GM18505 (cell line): Measurements from ENCODE around the gene PDE4D.

Experiments used
- ATAC-seq: cut with Tn5 transposase; IDR thresholded peaks from one replicate; pipeline ENCODE4 v1.9.1; 2021; ENCODE audit not compliant: unreplicated experiment
- POLR2A ChIP-seq: IDR thresholded peaks from 4 replicates; pipeline ENCODE4 v1.6.1; 2011; ENCODE audit warnings: borderline replicate concordance; ENCODE audit not compliant: insufficient read depth, insufficient read length; ENCODE audit errors: extremely low read depth

Gene PDE4D

DNA sequence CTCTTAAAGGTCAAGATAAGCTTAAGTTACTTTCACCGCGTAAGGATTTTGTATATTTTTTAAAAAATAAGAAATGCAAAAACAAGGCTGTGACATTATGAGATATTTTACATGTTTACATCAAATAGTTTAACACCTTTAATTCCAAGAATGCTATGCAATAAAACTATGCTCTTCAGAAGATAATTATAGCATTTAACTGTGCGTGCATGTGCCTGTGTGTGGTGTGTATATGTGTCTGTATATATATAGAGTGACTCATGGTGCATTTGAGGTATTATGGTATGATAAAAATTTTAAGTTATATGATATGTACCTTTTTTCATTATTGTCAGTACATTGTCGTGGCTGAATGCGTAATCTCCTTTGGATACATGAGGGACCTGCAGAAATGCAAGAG lies 539.3 kb downstream of the PDE4D start:
- no peak for TF ChIP-seq POLR2A
- no peak for ATAC-seq

DNA sequence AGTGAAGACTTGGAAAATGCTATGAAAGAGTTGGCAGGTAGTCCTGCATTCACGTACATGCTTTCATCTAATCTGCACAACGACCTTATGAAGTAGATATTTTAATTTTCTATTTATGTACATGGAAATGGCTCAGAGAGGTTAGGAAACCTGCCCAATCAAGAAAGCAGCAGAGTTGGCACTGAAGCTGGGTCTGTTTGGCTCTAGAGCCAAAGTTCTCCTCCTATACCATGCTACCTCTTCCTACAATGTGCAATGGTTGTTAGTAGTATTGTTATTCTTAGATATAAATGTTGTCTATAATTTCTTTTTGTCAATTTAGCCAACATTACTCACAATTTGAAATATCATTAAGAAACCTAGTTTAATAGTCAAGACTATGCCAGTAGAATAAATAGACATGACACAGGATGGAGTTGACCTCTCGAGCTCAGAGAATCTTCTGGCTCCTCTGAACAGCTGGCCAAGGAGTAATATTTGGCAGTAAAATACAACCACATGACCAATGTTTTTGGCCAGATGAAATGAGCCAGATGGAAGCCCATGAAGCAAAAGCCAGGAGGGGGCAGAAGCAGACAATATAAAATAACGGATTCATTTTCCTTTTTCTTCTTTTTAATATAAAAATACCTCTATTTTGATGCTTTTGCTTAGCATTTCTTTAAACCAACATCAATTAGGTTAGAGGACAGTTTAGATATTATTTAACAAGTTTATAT lies 542.3 kb downstream of the PDE4D start:
- TF ChIP-seq POLR2A: no peak
- ATAC-seq: no peak

DNA sequence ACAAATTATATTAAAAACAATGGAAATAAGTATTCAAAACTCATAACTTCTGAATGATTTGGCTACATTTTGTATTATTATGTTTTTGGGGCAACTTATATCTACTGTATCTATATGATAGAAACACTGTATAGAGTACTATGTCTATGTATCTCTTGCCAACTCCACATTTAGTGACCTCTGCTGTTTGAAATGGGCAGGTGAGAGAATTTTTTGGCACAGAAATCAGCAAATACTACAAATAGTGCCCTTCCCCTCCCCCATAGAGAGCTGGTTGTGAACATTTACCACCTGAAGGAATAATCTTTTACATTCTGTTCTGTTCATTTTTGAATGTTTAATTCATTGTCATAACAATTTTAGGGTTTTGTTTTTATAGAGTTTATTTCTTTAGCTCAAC lies 545.3 kb downstream of the PDE4D start:
- ATAC-seq: no peak
- no peak for TF ChIP-seq POLR2A

DNA sequence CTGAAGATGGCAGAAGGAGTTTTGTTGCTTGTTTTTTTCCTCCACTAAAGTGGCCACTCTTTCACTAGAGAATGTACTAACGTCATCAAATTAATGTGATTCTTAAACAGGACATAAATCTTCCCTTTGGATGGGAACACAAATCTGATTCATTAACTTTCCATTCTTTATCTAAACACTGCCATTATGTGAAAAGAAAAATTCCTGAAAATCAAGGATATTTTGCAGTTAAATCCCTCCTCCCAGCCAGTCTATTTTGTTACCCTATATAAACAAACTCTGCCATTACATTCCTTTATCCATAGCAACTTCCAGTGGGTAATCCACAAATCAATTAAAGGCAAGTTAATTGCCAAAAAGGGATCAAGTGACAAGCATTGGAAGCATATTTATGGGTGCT lies 546.5 kb downstream of the PDE4D start:
- no peak for ATAC-seq
- no peak for TF ChIP-seq POLR2A

DNA sequence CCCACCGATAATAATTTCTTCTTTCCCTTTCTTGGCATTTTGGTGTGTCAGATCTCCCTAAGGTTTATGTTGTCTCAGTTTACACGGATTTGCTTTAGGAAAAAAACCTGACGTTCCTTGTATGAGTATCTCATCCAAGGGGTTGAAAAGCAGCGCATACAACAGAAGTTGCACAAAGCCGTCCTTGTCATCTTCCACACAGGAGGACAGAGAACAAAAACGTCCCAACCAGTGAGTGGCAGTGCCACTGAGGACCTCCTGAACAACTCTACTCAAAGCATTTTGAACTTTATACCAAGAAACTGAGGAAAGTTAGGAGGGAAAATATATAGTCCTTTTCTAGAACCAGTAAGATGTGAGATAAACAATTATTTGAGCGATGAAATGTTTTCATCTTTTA lies 547.0 kb downstream of the PDE4D start:
- no peak for TF ChIP-seq POLR2A
- no peak for ATAC-seq

DNA sequence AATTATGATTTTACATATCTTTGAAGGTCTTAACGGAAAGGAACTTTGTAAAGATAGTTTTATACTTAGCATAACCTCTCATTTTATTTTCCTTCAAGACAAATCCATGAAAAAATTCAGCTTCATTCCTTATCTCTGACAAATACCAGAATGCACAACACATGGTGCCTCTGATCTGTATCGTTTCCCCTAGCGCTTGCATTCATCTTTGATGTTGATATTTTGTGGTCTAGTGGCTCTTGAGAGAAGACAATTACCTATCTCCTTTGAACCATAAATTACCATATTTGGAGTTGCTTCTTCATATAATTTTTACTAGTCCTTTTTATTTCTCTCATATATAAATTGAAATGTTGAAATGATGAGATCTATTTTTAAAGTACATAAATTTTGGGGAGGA lies 551.3 kb downstream of the PDE4D start:
- TF ChIP-seq POLR2A: no peak
- ATAC-seq: no peak

DNA sequence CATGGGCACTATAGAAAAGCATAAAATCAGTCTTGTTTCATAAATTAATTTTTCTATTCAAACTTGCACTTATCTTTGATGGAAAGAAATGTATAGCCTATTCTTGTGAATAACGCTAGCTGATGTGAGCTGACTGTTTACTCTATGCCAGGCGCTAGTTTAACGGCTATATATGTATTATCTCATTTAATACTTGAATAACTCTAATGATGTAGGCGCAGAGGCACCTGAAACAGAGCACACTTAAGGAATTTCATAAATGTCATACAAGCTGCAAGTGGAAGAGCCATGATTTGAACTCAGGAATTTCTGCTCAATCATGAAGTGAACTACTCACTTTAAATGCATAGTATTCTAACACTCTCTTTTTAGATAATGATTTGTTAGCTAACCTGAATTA lies 551.8 kb downstream of the PDE4D start:
- no peak for ATAC-seq
- TF ChIP-seq POLR2A: no peak

DNA sequence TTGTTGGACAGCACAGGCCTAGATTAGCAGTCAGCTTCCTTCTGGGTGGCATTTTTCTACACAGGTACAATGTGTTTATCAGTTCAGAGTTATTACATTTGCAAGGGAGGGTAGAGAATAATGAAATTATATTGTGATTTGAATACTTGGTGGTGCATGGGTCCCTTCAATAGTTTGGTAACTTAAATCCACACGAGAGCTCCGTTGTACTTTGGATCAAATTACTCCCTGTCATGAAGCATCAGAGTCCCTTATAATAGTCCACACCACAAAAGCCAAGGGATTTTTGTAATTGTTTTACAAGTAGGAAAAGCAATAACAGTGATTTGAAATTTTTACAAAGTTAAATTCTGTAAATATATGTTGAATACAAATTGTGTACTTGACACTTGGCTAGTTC lies 552.4 kb downstream of the PDE4D start:
- no peak for TF ChIP-seq POLR2A
- no peak for ATAC-seq

DNA sequence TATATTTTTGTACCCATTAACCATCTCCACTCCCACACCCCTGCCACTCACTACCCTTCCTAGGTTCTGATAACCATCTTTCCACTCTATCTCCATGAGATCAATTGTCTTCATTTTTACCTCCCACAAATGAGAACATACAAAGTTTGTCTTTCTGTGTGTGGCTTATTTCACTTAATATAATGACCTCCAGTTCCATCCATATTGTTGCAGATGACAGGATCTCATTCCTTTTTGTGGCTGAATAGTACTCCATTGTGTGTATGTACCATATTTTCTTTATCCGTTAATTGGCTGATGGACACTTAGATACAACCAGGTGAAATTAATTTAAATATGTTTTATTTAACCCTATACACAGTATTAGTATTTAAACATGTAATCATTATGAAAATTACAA lies 552.9 kb downstream of the PDE4D start:
- ATAC-seq: no peak

DNA sequence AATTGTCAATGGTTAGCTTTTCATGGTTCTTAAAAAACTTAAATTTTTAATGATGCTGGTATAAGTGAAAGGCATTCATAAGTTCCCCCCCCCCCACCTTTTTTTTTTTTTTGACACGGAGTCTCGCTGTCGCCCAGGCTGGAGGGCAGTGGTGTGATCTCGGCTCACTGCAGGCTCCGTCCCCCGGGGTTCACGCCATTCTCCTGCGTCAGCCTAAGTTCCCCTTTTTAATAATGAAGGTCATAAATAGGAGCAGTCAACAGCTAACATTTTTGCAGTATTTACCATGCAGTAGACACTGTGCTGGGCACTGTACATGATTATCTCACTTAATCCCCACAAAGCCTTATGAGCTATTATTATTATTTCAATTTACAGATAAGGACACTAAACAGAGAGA lies 556.3 kb downstream of the PDE4D start:
- ATAC-seq: no peak
- TF ChIP-seq POLR2A: no peak

More for the DNA sequence above, 552.9 kb downstream of the PDE4D start:
- no peak for TF ChIP-seq POLR2A

DNA sequence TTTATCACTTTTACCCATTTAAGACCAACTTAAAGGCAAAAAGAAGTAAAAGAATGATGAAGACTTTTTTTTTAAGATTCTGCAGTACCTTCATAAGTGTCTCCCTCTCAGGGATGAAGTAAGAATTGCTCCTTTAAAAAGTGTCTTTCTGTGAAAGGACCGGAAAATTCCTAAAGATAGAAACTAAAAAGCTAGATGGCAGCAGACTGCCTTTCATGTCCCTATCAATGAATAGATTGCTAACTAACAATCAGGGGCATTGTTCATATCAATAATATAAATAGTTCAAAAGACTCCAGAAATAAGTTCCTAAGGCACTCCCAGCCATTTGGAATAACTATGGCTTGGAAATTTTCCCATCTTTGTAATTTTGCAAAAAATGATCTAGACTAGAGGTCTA lies 558.0 kb downstream of the PDE4D start:
- no peak for TF ChIP-seq POLR2A
- no peak for ATAC-seq

DNA sequence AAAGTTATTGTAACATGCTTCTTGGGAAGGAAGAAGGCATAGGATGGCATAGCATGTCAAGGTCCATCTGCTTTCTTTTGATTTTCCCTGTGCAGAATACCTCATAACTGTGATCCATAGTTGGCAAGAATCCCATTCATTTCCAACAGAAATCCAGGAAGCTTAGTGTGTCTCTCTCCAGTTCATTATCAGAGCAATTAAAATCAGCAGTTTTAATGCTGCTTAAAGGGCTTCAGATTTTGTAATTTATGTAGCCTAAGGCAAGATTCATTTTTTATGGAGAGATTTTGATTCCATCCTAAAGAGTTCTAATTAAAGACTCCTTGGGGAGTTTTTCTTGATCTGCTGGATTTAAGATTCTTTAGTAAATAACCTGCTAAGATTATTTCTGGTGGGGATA lies 560.1 kb downstream of the PDE4D start:
- no peak for ATAC-seq
- TF ChIP-seq POLR2A: no peak

DNA sequence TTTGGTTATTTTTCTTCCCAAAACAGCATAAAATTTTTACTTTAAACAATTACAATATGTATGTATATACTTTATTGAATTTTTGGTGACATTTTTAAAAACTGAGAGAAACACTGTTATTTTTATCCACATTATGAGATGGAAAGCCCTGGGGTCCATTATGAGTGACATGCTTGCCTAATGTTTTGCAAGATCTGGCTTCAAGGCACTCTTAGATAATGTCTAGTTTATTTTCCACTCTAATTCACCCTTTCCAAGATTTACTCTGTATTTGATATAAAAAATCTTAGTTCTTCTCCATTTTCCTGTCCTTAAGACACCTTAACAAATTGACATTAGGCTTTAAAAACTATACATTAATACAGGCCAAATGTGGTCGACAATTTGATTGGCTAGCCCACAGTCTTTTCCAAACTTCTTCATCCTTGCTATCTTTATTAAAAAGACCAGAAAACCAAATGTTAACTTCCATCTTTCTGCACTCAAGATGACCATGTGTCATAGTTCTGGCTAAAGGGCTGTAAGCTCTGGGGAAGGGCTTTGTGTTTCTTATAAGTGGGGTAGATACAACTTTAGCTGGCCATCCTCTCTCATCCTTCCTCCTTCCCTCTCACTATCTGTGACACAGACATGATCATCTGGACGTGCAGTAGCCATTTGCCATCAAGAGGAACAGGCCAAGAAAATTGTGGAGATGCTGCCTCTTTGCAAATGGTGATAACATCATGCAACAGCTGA lies 561.1 kb downstream of the PDE4D start:
- no peak for TF ChIP-seq POLR2A
- ATAC-seq: no peak

DNA sequence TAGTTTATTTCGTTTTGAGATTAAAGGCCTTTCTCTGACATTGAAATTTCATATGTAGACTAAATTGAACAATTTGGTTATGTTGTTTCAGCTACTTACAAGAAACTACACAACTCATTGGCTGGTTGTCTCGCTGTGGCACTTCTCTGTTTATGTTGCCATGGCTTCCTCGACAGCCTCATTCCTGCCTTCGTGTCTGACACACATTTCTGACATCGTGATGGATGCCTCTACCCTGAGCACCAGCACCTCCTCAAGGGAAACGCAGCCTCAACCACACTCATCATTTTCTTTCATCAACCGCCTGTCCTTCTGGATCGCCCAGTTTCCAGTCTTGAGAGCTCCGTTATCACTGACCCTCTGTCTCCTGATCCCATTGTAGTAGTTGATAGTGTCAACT lies 562.8 kb downstream of the PDE4D start:
- no peak for ATAC-seq
- no peak for TF ChIP-seq POLR2A
